ENCODE measurements around the gene C2CD4C. TPM values are rescaled to one million over a fixed set of nuclear protein-coding genes. Genes with fewer than 3 reads are reported as not detected.

Gene C2CD4C
- total RNA-seq, 1 experiment from 2014 or later: 9.8 TPM

- H3K27ac Mint-ChIP-seq: no peak overlapping the region
- ChIA-PET CTCF (no interaction called here), POLR2A (no interaction called here)
- DNase-seq (ENCODE audit: low spot score) (no peak), ATAC-seq (no peak)
- TF ChIP-seq ELF4 (CRISPR knock-in tag; IDR thresholded peaks at IDR 0.05; ENCODE audit: low read depth) (no peak), ZNF425 (CRISPR knock-in tag; conservative IDR thresholded peaks at IDR 0.05) (no peak), PRDM15 (CRISPR knock-in tag; IDR thresholded peaks at IDR 0.05) (no peak), ESRRA (CRISPR knock-in tag; IDR thresholded peaks at IDR 0.05; ENCODE audit: borderline replicate concordance) (no peak), SMAD4 (CRISPR knock-in tag; IDR thresholded peaks at IDR 0.05) (no peak), ZNF232 (CRISPR knock-in tag; IDR thresholded peaks at IDR 0.05) (no peak), CREM (CRISPR knock-in tag; IDR thresholded peaks at IDR 0.05) (no peak), IRF1 (CRISPR knock-in tag; IDR thresholded peaks at IDR 0.05) (no peak), ZNF532 (CRISPR knock-in tag; IDR thresholded peaks at IDR 0.05; ENCODE audit: borderline replicate concordance) (no peak), JUN (CRISPR knock-in tag; IDR thresholded peaks at IDR 0.05) (no peak), CREB1 (CRISPR knock-in tag; IDR thresholded peaks at IDR 0.05) (no peak), ATF1 (CRISPR knock-in tag; IDR thresholded peaks at IDR 0.05) (no peak), HMGA2 (CRISPR knock-in tag; IDR thresholded peaks at IDR 0.05) (no peak), SOX15 (CRISPR knock-in tag; IDR thresholded peaks at IDR 0.05) (no peak), ZNF416 (CRISPR knock-in tag; IDR thresholded peaks at IDR 0.05) (no peak), ETV6 (CRISPR knock-in tag; IDR thresholded peaks at IDR 0.05) (no peak), MLX (CRISPR knock-in tag; IDR thresholded peaks at IDR 0.05) (no peak)
- no peak overlapping the region for H3K4me3 Mint-ChIP-seq
- no peaks in the 10 kb centered on the region for H3K4me1 Mint-ChIP-seq
- H3K27me3 Mint-ChIP-seq (ENCODE audit: low read depth): peaks cover 3% of the 10 kb centered on the region; the same call in 1 of the 2 replicates
- peaks cover 15% of the 10 kb centered on the region for H3K36me3 Mint-ChIP-seq
- peaks cover 16% of the 10 kb centered on the region for H3K9me3 Mint-ChIP-seq
Measured at GRCh38 chr19:449916-450315, 41.0 kb upstream of the C2CD4C start.

Measured in WTC11 (cell line).